ENCODE data around the gene CCDC192.

GRCh38 chr5:127923804-127924570 lies 220.8 kb downstream of the CCDC192 start:
- no peak for TF ChIP-seq EZH2phosphoT487 (IDR thresholded peaks at IDR 0.05)
- no peak for TF ChIP-seq CTCF (IDR thresholded peaks at IDR 0.05)
- no peak for TF ChIP-seq EZH2 (IDR thresholded peaks at IDR 0.05)
